H1 (cell line): ENCODE data around the gene CCSER2. TPM values are rescaled to one million over a fixed set of nuclear protein-coding genes. Genes with fewer than 3 reads are reported as not detected.

ENCODE experiments used
- CBX8 ChIP-seq: fragments of 300-800, 300-1000 bp; sonication (generic); IDR thresholded peaks from 2 replicates; pipeline ENCODE4 v1.7.1; 2016; ENCODE audit warnings: low read depth, low read length, borderline replicate concordance
- FOSL1 ChIP-seq: IDR thresholded peaks from 2 replicates; pipeline ENCODE4 v1.6.1; 2011; ENCODE audit warnings: mild to moderate bottlenecking, low read depth, low read length, moderate library complexity; ENCODE audit not compliant: insufficient read depth
- MAX ChIP-seq: IDR thresholded peaks from 2 replicates; pipeline ENCODE4 v1.6.1; 2012; ENCODE audit warnings: inconsistent platforms
- NANOG ChIP-seq: IDR thresholded peaks from 2 replicates; pipeline ENCODE4 v1.6.1; 2011; ENCODE audit warnings: low read length, low read depth, mild to moderate bottlenecking, inconsistent platforms; ENCODE audit not compliant: insufficient read depth, poor library complexity, severe bottlenecking
- POLR2A ChIP-seq, 2 experiments: IDR thresholded peaks; 1 replicate in 1 of 2; 2 replicates in 1 of 2; pipeline ENCODE4 v1.6.1; 2011; ENCODE audit warnings: low read depth in 2 of 2, low read length in 2 of 2, mild to moderate bottlenecking in 2 of 2; ENCODE audit errors: control extremely low read depth in 1 of 2
- SIN3A ChIP-seq, 2 experiments: IDR thresholded peaks in 1 of 2; conservative IDR thresholded peaks in 1 of 2; 2 replicates each; pipeline ENCODE4 v1.6.1; 2011 to 2012; ENCODE audit warnings: low read length in 2 of 2, improper control_type of control experiment in 1 of 2, low read depth in 1 of 2, mild to moderate bottlenecking in 1 of 2
- YY1 ChIP-seq: IDR thresholded peaks from 2 replicates; pipeline ENCODE4 v1.6.1; 2011; ENCODE audit warnings: low read depth, mild to moderate bottlenecking, low read length
- polyA plus RNA-seq, 7 experiments: library from polyadenylated mRNA; depleted of rRNA in 3 of 7; stranded (reverse) in 5 of 7; unstranded in 2 of 7; fragments of >200 nt in 5 of 7; fragments of 200-250 nt in 2 of 7; gene quantifications; 1 replicate in 5 of 7; 2 replicates in 1 of 7; 4 replicates in 1 of 7; pipeline versions ENCODE4 v1.2.1 to v1.2.3, GENCODE V29; 2011 to 2013; ENCODE audit warnings: missing spikeins in 2 of 7, mixed read lengths in 2 of 7
- total RNA-seq: library from RNA; stranded (reverse); fragmentation: NEBNext Ultra II Directional; extraction: Animal tissue kit (Norgen Biotek cat#: 25700); gene quantifications from 2 replicates; pipeline ENCODE4 v1.2.1, GENCODE V29; 2021

Gene CCSER2
- total and polyA plus RNA-seq, 2 of the 8 experiments (the other 6 are each of a cell fraction or from before 2014, with no cell fraction given), result 6.9 to 30.5 TPM

GRCh38 chr10:84531396-84531795 lies 203.0 kb downstream of the CCSER2 start (continued):
- TF ChIP-seq SIN3A (conservative IDR thresholded peaks at IDR 0.05 in 1 of 2, IDR thresholded peaks at IDR 0.05 in 1 of 2; ENCODE audit: low read depth in 1 of 2, low read length in 2 of 2) (no peak), NANOG (no peak), FOSL1 (no peak), YY1 (no peak), MAX (no peak), POLR2A (IDR thresholded peaks at IDR 0.05; ENCODE audit: control extremely low read depth in 1 of 2, low read depth in 2 of 2, low read length in 2 of 2) (no peak), CBX8 (no peak)
